Hepatocyte (in vitro differentiated cells): Measurements from ENCODE around the gene DNMT1. TPM values are rescaled to one million over a fixed set of nuclear protein-coding genes. Genes with fewer than 3 reads are reported as not detected.
"Not testable (repeated sequence)": the region's sequence is repeated elsewhere in the genome, so short reads cannot be mapped to it uniquely, and the experiment has no call there.

Source experiments
- DNase-seq: peaks from one replicate; pipeline ENCODE4 v3.0.0-alpha.2; 2016; ENCODE audit warnings: low spot score
- H2AFZ ChIP-seq: fragments of 200-600 bp; sonication (generic); 2 replicates; pipeline ENCODE4 v1.6.0; 2016; ENCODE audit warnings: antibody characterized with exemption, mild to moderate bottlenecking
- H3K27ac ChIP-seq: fragments of 200-600 bp; sonication (generic); 2 replicates; pipeline ENCODE4 v1.5.1; 2016; ENCODE audit warnings: mild to moderate bottlenecking
- H3K27me3 ChIP-seq: fragments of 200-600 bp; sonication (generic); 2 replicates; pipeline ENCODE4 v1.6.1; 2016
- H3K36me3 ChIP-seq: fragments of 200-600 bp; sonication (generic); replicated peaks from 2 replicates; pipeline ENCODE4 v1.5.1; 2016; ENCODE audit warnings: low read depth; ENCODE audit not compliant: insufficient read depth
- H3K4me1 ChIP-seq: fragments of 200-600 bp; sonication (generic); 2 replicates; pipeline ENCODE4 v1.5.1; 2016; ENCODE audit warnings: mild to moderate bottlenecking, moderate library complexity; ENCODE audit not compliant: insufficient read depth
- H3K4me2 ChIP-seq: fragments of 200-600 bp; sonication (generic); 2 replicates; pipeline ENCODE4 v1.6.0; 2016
- H3K4me3 ChIP-seq: fragments of 200-600 bp; sonication (generic); 2 replicates; pipeline ENCODE4 v1.5.1; 2016; ENCODE audit warnings: mild to moderate bottlenecking
- H3K79me2 ChIP-seq: fragments of 200-600 bp; sonication (generic); 2 replicates; pipeline ENCODE4 v1.6.0; 2017; ENCODE audit warnings: mild to moderate bottlenecking
- H3K9me2 ChIP-seq: fragments of 200-600 bp; sonication (generic); replicated peaks from 2 replicates; pipeline ENCODE4 v1.6.0; 2017; ENCODE audit warnings: mild to moderate bottlenecking; ENCODE audit not compliant: insufficient read depth
- H3K9me3 ChIP-seq: fragments of 200-600 bp; sonication (generic); 2 replicates; pipeline ENCODE4 v1.5.1; 2016; ENCODE audit warnings: low read depth, mild to moderate bottlenecking
- H4K20me1 ChIP-seq: fragments of 200-600 bp; sonication (generic); 2 replicates; pipeline ENCODE4 v1.6.0; 2016; ENCODE audit warnings: mild to moderate bottlenecking; ENCODE audit not compliant: insufficient read depth, poor library complexity, severe bottlenecking
- EZH2 ChIP-seq: fragments of 200-600 bp; sonication (generic); IDR thresholded peaks from 2 replicates; pipeline ENCODE4 v1.6.1; 2016; ENCODE audit warnings: antibody characterized with exemption, mild to moderate bottlenecking, borderline replicate concordance
- EZH2phosphoT487 ChIP-seq: fragments of 200-600 bp; sonication (generic); IDR thresholded peaks from one replicate; pipeline ENCODE4 v1.6.1; 2018; ENCODE audit warnings: antibody characterized with exemption, mild to moderate bottlenecking, low read depth, moderate library complexity; ENCODE audit not compliant: unreplicated experiment, severe bottlenecking
- WGBS: methylation state at CpG from one replicate; pipeline ENCODE4 v1.1.6; 2016; ENCODE audit warnings: low lambda C conversion rate; ENCODE audit errors: missing lambda C conversion rate; 5-methylcytosine and 5-hydroxymethylcytosine counted together
- polyA plus RNA-seq: library from polyadenylated mRNA; unstranded; fragments of >200 nt; fragmentation: Nextera tagmentation; extraction: Ambion mirVana; gene quantifications from 2 replicates; pipeline ENCODE4 v1.2.1, GENCODE V29; 2016
- total RNA-seq: library from RNA; depleted of rRNA; stranded (reverse); fragments of >200 nt; gene quantifications from 2 replicates; pipeline ENCODE4 v1.2.3, GENCODE V29; 2014
- TF ChIP-seq, protein P1 (sequence below): fragments of 200-600 bp; sonication (generic); IDR thresholded peaks from 2 replicates; pipeline ENCODE4 v1.5.1; 2016; ENCODE audit warnings: antibody characterized with exemption, mild to moderate bottlenecking; ENCODE audit not compliant: poor library complexity

Gene DNMT1
- total and polyA plus RNA-seq, 2 experiments from 2014 or later = 55.2 to 63.5 TPM

DNA sequence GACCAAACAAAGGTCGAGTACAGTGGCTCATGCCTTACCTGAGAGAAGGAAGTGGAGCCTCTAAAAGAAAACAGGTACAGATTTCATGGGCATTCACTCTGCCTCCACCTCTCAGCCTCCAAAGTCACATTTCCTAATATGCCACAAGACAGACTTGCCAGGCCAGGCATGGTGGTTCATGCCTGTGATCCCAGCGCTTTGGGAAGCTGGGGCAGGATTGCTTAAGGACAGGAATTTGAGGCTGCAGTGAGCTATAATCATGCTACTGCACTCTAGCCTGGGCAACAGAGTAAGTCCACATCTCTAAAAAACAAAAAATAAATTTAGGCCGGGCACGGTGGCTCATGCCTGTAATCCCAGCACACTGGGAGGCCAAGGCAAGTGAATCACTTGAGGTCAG is 10.9 kb upstream of the DNMT1 start:
- Histone ChIP-seq H3K4me3 (no peak overlapping the region), H3K27ac (no peak overlapping the region), H4K20me1 (no peaks in the 10 kb centered on the region), H3K36me3 (no peaks in the 10 kb centered on the region), H3K9me3 (no peaks in the 10 kb centered on the region), H2AFZ (no peak overlapping the region), H3K4me1 (peaks cover 3% of the 10 kb centered on the region), H3K27me3 (no peaks in the 10 kb centered on the region), H3K79me2 (no peaks in the 10 kb centered on the region), H3K4me2 (no peak overlapping the region), H3K9me2 (no peaks in the 10 kb centered on the region)
- DNase-seq = no peak
- 91% methylated on average over 4 of the region's 4 CpGs for WGBS
- no peak for TF ChIP-seq EZH2phosphoT487
- TF ChIP-seq, protein P1, sequence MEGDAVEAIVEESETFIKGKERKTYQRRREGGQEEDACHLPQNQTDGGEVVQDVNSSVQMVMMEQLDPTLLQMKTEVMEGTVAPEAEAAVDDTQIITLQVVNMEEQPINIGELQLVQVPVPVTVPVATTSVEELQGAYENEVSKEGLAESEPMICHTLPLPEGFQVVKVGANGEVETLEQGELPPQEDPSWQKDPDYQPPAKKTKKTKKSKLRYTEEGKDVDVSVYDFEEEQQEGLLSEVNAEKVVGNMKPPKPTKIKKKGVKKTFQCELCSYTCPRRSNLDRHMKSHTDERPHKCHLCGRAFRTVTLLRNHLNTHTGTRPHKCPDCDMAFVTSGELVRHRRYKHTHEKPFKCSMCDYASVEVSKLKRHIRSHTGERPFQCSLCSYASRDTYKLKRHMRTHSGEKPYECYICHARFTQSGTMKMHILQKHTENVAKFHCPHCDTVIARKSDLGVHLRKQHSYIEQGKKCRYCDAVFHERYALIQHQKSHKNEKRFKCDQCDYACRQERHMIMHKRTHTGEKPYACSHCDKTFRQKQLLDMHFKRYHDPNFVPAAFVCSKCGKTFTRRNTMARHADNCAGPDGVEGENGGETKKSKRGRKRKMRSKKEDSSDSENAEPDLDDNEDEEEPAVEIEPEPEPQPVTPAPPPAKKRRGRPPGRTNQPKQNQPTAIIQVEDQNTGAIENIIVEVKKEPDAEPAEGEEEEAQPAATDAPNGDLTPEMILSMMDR = no peak
- TF ChIP-seq EZH2 = no peak

DNA sequence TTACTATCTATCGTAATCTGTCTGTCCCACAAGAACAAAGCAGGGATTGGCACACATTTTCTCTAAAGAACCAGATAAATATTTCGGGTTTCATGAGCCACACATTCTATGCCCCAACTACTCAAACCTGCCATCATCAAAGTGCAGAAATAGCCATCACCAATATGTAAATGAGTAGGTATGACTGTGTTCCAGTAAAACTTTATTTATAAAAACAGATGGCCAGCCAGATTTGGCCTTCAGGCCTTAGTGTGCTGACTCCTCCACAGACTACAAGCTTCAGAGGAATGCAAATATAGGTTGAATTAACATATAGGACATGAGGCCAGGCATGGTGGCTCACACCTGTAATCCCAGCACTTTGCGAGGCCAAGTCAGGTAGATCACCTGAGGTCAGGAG is 8.9 kb upstream of the DNMT1 start:
- Histone ChIP-seq H3K4me3 (no peak overlapping the region), H4K20me1 (no peaks in the 10 kb centered on the region), H3K79me2 (no peaks in the 10 kb centered on the region), H3K36me3 (no peaks in the 10 kb centered on the region), H2AFZ (no peak overlapping the region), H3K27ac (no peak overlapping the region), H3K4me1 (peaks cover 3% of the 10 kb centered on the region), H3K27me3 (no peaks in the 10 kb centered on the region), H3K4me2 (no peak overlapping the region), H3K9me2 (no peaks in the 10 kb centered on the region), H3K9me3 (no peaks in the 10 kb centered on the region)
- TF ChIP-seq EZH2phosphoT487 (no peak), EZH2 (no peak)
- TF ChIP-seq, protein P1 = no peak
- no peak for DNase-seq
- WGBS = 96% methylated on average over 3 of the region's 3 CpGs

GRCh38 chr19:10201176-10201575 is 6.4 kb upstream of the DNMT1 start:
- Histone ChIP-seq H3K9me3 (no peaks in the 10 kb centered on the region), H3K79me2 (no peaks in the 10 kb centered on the region), H3K9me2 (no peaks in the 10 kb centered on the region), H3K4me2 (no peak overlapping the region), H3K27me3 (no peaks in the 10 kb centered on the region), H3K27ac (no peak overlapping the region), H4K20me1 (no peaks in the 10 kb centered on the region), H3K4me1 (no peaks in the 10 kb centered on the region), H3K4me3 (no peak overlapping the region), H3K36me3 (no peaks in the 10 kb centered on the region), H2AFZ (no peak overlapping the region)
- DNase-seq = no peak
- WGBS = 91% methylated on average over 3 of the region's 3 CpGs
- no peak for TF ChIP-seq EZH2phosphoT487
- TF ChIP-seq, protein P1 = no peak
- no peak for TF ChIP-seq EZH2

DNA sequence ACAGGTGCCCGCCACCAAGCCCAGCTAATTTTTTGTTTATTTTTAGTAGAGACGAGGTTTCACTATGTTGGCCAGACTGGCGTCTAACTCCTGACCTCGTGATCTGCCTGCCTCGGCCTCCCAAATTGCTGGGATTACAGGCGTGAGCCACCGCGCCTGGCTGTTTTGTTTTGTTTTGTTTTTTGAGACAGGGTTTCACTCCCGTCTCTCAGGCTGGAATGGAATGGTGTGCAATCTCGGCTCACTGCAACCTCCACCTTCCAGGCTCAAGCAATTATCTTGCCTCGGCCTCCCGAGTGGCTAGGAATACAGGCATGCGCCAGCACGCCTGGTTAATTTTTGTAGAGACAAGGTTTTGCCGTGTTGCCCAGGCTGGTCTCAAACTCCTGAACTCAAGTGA is 5.3 kb upstream of the DNMT1 start:
- not testable (repeated sequence) for H3K4me1 ChIP-seq, H3K4me3 ChIP-seq, H3K9me2 ChIP-seq, H3K79me2 ChIP-seq, H2AFZ ChIP-seq, H3K36me3 ChIP-seq, H3K27me3 ChIP-seq, H3K4me2 ChIP-seq, H4K20me1 ChIP-seq, DNase-seq, H3K27ac ChIP-seq, H3K9me3 ChIP-seq
- 89% methylated on average over 15 of the region's 15 CpGs for WGBS

DNA sequence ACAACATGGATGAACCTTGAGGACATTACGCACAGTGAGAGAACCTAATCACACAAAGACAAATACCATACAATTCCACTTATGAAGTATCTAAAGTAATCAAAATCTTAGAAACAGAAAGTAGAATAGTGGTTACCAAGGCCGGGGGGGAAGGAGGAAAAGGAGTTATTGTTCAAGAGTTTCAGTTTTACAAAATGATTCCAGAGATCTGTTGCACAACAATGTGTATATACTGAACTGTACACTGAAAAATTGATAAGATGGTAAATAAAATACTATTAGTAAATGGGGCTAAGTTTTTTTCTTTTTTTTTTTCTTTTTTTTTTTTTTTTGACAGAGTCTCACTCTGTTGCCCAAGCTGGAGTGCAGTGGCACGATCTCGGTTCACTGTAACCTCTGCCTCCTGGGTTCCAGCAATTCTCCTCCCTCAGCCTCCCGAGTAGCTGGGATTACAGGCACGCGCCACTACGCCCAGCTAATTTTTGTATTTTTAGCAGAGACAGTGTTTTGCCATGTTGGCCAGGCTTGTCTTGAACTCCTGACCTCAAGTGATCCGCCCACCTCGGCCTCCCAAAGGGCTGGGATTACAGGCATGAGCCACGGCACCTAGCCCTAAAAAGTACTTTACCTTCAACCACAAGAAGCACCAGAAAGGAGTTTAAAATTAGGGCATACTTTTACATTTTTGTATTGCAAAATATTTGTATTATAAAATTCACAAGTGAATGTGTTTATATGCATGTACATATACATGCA is 4.3 kb upstream of the DNMT1 start:
- H3K4me2 ChIP-seq, H3K4me3 ChIP-seq, H3K27ac ChIP-seq, H3K27me3 ChIP-seq, DNase-seq, H3K9me3 ChIP-seq, H3K79me2 ChIP-seq, H3K4me1 ChIP-seq, H3K36me3 ChIP-seq, H4K20me1 ChIP-seq, H2AFZ ChIP-seq, H3K9me2 ChIP-seq: not testable (repeated sequence)
- 86% methylated on average over 11 of the region's 11 CpGs for WGBS
